Measurements from ENCODE around the gene SIGLEC10.
"Not testable (repeated sequence)": the region's sequence is repeated elsewhere in the genome, so short reads cannot be mapped to it uniquely, and the experiment has no call there.

The SIGLEC10 gene

GRCh38 chr19:51456541-51457290 lies 39.3 kb upstream of the SIGLEC10 start:
- H3K4me1 ChIP-seq = no peaks in the 10 kb centered on the region
- H3K9me3 ChIP-seq = no peaks in the 10 kb centered on the region
- H3K36me3 ChIP-seq = no peaks in the 10 kb centered on the region
- no peak overlapping the region for H3K4me3 ChIP-seq
- TF ChIP-seq CTCF (IDR thresholded peaks at IDR 0.05) = no peak
- no peak for DNase-seq
- peaks cover 0 to 43% of the 10 kb centered on the region in 2 donors for H3K27me3 ChIP-seq
- intact Hi-C loops (cut with DNase I; ENCODE audit: low total_unique reads) = no loop called here
- H3K27ac ChIP-seq = no peak overlapping the region

GRCh38 chr19:51450730-51451307 lies 33.4 kb upstream of the SIGLEC10 start:
- Histone ChIP-seq H3K9me3 (no peaks in the 10 kb centered on the region), H3K27me3 (peaks cover 0 to 10% of the 10 kb centered on the region in 2 donors), H3K27ac (no peak overlapping the region), H3K4me1 (no peaks in the 10 kb centered on the region), H3K4me3 (no peak overlapping the region), H3K36me3 (no peaks in the 10 kb centered on the region)
- no peak for TF ChIP-seq CTCF (IDR thresholded peaks at IDR 0.05)
- intact Hi-C loops (cut with DNase I; ENCODE audit: low total_unique reads) = no loop called here
- DNase-seq = no peak

- Histone ChIP-seq H3K9me3 (no peaks in the 10 kb centered on the region), H3K4me1 (no peaks in the 10 kb centered on the region), H3K27me3 (peaks cover 0 to 6% of the 10 kb centered on the region in 2 donors), H3K27ac (no peak overlapping the region), H3K36me3 (no peaks in the 10 kb centered on the region), H3K4me3 (no peak overlapping the region)
- TF ChIP-seq CTCF (IDR thresholded peaks at IDR 0.05) = no peak
- no peak for DNase-seq
- intact Hi-C loops (cut with DNase I; ENCODE audit: low total_unique reads) = no loop called here
Measured at GRCh38 chr19:51448411-51449016, 31.1 kb upstream of the SIGLEC10 start.

- H3K27me3 ChIP-seq = peaks cover 0 to 6% of the 10 kb centered on the region in 2 donors
- TF ChIP-seq CTCF (IDR thresholded peaks at IDR 0.05) = no peak
Measured at GRCh38 chr19:51448011-51448410, 30.6 kb upstream of the SIGLEC10 start.

GRCh38 chr19:51447510-51447909 lies 30.1 kb upstream of the SIGLEC10 start:
- H3K27ac ChIP-seq; H3K36me3 ChIP-seq; H3K4me1 ChIP-seq; H3K9me3 ChIP-seq; H3K4me3 ChIP-seq; H3K27me3 ChIP-seq; intact Hi-C loops (cut with DNase I; ENCODE audit: low total_unique reads); DNase-seq: not testable (repeated sequence)

More at GRCh38 chr19:51448011-51448410, 30.6 kb upstream of the SIGLEC10 start:
- intact Hi-C loops (cut with DNase I; ENCODE audit: low total_unique reads) = no loop called here
- Histone ChIP-seq H3K4me3 (no peak overlapping the region), H3K9me3 (no peaks in the 10 kb centered on the region), H3K27ac (no peak overlapping the region), H3K36me3 (no peaks in the 10 kb centered on the region), H3K4me1 (no peaks in the 10 kb centered on the region)
- no peak for DNase-seq
